ENCODE results near the gene EME2.

The EME2 gene

GRCh38 chr16:1745900-1746692 is 26.5 kb upstream of the EME2 start:
- DNase-seq, result no peak

DNA sequence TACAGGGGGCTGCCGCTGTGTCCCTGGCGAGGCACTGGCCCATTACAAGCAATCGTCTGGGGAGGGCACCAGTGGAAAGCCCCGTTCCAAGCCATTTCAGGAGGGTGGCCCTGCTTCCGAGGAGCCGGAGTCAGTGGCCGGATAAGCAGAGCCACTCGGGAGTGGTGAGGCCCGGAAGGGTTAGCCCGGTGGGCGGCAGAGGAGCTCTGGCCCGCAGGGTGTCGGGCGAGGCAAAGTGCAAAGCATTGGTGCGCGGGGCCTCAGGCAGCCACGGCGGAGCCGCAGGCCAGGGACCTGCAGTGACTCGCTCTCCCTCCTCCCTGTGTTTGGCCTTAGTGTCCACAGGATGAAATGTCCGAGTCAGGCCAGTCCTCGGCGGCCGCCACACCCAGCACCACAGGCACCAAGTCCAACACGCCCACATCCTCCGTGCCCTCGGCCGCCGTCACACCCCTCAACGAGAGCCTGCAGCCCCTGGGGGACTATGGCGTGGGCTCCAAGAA is 25.9 kb upstream of the EME2 start:
- no peak for DNase-seq

GRCh38 chr16:1747934-1748333 is 24.7 kb upstream of the EME2 start:
- DNase-seq, result no peak

DNA sequence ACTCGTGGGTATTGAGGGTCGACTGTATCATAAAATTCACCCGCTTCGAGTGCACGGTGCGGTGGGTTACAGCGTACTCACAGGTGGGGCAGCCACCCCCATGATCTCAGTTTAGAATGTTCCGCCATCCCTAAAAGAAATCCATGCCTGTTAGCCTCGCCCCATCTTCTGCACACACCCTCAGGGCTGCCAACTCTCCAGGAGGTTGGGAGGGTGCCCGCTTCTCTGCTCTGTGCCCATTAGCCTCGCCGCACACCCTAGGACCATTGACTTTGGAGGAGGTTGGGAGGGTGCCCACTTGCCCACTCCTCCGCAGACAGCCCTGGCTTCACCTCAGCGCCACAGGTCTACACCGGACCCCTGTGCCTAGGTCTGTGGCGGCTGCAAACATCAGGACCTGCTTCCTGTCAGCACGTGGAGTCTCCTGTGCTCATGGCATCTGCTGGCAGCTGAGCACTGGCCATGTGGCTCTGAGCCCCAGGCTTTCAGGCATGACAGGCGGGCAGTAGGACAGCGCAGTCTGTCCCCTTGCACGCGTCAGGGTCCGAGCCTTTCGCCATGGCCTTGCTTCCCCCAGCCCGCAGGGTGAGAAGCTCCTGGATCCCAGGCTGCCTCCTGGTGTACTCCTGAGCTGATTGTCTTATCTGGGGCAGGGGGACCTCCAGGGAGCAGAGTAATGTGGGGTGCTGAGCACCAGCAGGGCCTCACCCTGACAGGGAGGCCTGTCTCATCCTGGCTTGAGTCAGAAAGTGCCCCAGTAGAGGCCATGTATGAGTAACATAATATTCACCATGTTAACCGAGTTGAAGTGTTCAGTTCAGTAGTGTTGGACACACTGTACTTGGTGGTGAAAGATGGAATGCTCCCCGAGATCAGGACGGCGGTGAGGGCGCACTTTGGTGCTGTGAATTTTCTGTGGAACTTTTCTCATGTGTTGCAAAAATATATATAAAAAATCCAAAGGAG is 23.2 kb upstream of the EME2 start:
- no peak for DNase-seq

- DNase-seq, result no peak
Observed at GRCh38 chr16:1751946-1752345, 20.7 kb upstream of the EME2 start.

DNA sequence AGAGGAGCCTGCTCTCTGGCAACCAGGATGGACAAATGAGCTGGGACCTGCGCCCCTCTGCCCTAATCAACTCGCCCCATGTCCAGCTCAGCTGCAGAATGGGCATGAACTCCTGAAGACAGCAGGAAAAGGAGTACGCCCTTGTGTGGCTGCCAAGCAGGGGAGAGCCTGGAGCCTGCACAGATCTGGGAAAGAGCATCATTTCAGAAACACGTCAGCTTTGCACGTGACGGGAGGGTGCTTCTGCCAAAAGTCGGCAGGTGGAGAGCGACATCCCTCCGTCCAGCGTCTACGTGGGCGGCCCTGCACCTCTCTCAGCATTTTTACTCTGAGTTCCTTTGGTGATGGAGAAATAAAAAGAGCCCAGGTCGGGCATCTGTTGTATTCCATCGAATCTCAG is 19.8 kb upstream of the EME2 start:
- no peak for DNase-seq

- no peak for DNase-seq
Observed at GRCh38 chr16:1754204-1754603, 18.4 kb upstream of the EME2 start.

- DNase-seq, result no peak
Observed at GRCh38 chr16:1757714-1758461, 14.7 kb upstream of the EME2 start.

GRCh38 chr16:1758923-1759322 is 13.7 kb upstream of the EME2 start:
- DNase-seq, result no peak

DNA sequence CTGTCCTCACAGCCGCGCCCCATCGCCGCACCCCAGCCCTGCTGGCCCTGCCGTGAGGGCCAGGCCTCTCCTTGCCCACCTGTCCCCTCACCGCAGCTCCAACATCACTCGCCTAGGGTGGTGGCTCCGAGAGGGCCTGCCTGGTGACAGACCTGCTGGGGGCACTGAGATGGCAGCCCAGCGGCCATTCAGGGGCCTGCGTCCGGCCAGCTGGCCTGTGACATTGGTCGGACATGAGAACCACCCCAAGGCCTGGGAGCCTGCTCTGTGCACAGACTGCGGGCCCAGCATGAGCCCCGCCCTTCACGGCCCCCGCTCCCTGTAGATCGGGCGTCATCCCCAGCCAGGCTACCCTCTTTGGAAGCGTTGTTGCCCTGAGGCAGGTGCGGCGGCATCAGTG is 13.1 kb upstream of the EME2 start:
- DNase-seq, result no peak

DNA sequence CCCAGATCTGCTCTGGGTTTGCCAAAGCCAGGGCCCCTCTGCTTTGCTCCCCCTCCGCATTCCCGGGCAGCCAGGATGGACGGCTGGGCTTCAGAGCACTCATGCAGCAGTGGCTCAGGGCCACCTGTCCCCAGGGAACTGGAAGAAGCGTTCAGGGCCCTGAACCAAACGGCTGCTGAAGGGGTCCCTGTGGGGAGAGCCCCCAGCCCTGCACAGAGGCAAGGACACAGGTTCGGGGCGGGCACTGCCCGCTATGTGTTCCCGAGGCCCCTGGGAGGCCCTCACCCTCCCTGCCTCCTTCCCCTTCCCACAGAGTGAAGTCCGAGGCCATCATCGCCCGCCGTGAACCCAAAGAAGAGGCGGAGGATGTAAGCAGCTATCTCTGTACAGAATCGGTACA is 11.7 kb upstream of the EME2 start:
- DNase-seq, result no peak

DNA sequence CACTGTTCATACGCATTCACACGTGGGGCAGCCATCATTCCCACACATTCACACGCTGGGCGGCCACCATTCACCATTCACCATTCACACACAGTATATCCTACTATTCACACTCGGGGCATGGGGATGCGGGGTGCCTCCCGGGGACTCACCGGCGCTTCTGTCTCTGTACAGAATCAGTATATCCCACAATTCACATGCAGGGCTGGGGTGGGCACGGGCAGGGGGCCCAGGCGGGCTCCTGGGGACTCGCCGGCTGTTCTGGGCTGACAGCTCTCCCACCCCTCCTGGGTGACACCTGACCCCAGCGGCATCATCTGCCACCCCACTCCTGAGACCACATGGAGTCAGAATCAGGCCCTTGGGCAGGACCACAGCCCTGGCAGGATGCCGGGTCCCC is 10.9 kb upstream of the EME2 start:
- DNase-seq, result no peak

DNA sequence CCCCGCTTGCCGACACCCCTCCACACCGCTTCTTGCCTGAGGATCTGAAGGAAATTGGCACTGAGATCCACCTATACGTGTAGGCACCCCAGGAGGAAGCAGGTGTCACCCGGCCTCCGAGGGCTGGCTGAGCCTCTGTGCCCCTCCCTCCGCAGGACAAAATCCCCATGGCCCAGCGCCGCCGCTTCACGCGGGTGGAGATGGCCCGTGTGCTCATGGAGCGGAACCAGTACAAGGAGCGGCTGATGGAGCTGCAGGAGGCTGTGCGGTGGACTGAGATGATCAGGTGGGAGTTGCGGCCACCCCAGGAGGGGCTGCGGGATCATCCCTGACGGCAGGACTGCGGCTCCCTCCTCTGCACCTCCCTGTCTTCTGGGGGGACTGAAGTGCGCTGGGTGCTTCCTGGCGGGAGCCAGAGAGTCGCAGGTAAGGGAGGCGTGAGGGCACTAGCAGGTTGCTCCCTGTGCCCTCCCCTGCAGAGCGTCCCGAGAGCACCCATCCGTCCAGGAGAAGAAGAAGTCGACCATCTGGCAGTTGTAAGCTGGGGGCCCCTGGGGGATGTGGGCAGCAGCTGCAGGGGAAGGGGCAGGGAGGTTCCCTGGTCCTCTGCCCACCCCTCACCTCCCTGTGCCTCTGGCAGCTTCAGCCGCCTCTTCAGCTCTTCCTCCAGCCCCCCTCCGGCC is 10.3 kb upstream of the EME2 start:
- DNase-seq, result no peak

- no peak for DNase-seq
Observed at GRCh38 chr16:1762879-1763520, 9.6 kb upstream of the EME2 start.

DNA sequence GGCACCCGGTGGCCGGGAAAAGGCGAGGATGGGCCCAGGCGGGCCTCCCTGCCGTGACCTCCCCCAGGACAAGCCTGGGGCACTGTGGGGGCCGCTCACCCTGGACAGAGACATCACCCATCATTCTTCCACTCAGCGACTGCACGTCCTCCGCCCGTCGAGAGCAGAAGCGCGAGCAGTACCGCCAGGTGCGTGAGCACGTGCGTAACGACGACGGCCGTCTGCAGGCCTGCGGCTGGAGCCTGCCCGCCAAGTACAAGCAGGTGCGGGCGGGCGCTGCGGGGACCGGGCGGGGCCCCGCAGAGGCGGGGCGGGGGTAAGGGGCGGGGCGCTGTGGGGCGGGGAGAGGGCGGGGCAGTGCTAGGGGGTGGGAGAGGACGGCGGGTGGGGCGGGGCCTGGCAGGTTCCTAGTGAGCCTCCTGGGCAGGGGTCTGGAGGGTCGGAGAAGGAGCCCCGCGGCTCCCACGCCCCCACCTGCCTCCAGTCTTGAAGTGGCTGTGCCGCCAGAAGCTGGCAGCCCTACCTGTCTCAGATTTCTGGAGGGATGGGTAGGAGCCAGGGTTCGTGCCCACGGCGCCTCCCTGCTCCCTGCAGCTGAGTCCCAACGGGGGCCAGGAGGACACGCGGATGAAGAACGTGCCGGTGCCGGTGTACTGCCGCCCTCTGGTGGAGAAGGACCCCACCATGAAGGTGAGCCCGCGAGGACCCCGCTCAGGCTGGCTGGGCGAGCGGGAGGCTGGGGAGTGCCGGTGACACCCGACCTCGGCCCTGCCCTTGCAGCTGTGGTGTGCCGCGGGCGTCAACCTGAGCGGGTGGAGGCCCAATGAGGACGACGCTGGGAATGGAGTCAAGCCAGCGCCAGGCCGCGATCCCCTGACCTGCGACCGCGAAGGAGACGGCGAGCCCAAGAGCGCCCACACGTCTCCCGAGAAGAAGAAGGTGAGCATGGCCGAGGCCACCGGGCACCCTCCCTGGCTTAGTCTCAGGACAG is 8.8 kb upstream of the EME2 start:
- no peak for DNase-seq

GRCh38 chr16:1764971-1765370 is 7.6 kb upstream of the EME2 start:
- DNase-seq, result no peak

GRCh38 chr16:1765826-1766225 is 6.8 kb upstream of the EME2 start:
- DNase-seq, result no peak

DNA sequence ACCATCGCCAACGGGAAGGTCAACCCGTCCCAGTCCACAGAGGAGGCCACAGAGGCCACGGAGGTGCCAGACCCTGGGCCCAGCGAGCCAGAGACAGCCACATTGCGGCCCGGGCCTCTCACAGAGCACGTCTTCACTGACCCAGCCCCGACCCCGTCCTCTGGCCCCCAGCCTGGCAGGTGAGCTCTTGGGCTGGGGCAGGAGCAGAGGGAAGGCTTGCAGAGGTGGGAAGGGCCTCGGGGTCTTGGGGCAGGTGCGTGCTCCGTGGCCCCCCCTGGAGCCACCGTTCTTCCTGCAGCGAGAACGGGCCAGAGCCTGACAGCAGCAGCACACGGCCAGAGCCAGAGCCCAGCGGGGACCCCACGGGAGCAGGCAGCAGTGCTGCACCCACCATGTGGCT is 6.4 kb upstream of the EME2 start:
- no peak for DNase-seq

DNA sequence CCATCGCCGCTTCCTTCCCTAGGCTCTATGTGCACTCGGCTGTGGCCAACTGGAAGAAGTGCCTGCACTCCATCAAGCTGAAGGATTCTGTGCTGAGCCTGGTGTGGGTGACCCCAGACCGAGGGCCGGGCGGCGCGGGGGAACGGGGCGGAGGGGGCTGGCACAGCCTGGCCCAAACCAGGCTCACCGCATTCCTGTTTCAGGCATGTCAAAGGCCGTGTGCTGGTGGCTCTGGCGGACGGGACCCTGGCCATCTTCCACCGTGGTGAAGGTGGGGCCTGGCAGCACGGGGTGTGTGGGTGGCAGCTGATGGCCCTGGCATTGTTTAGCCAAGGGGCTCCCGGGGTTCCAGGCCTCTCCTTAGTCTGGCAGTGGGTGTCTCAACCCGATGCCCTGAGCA is 5.9 kb upstream of the EME2 start:
- DNase-seq, result no peak

DNA sequence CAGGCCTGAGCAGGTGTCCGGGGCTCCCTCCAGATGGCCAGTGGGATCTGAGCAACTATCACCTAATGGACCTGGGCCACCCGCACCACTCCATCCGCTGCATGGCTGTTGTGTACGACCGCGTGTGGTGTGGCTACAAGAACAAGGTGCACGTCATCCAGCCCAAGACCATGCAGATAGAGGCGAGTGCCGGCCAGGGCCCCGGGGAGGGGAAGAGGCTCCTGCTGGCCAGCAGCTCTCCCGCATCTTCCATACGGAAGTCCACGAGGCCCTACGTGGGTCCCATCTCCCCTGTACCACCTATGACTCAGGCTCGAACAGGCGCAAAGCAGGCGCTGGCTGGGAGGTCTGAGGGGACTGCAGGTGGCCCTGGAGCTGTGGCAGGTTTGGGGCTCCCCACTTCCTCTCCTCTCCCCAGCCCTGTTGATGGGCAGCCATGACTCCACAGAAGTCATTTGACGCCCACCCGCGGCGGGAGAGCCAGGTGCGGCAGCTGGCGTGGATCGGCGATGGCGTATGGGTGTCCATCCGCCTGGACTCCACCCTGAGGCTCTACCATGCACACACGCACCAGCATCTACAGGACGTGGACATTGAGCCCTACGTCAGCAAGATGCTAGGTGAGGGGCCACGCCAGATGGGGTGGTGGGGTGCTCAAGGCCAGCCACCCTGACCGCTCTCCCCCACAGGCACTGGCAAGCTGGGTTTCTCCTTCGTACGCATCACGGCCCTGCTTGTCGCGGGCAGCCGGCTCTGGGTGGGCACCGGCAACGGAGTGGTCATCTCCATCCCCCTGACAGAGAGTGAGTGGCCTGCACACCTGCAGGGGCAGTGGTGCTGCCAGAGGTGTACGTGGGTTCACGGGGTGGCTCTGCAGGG is 5.3 kb upstream of the EME2 start:
- no peak for DNase-seq

All from activated CD4-positive, alpha-beta T cell treated with anti-CD3 and anti-CD28 coated beads, Interleukin-2, amount 50 U/mL, for 16 hours (primary cell).